G401 (cell line): ENCODE measurements around the gene ADCY2. TPM values are rescaled to one million over a fixed set of nuclear protein-coding genes. Genes with fewer than 3 reads are reported as not detected.
"Not testable (repeated sequence)": the region's sequence is repeated elsewhere in the genome, so short reads cannot be mapped to it uniquely, and the experiment has no call there.

Experiments used
- DNase-seq: peaks from one replicate; pipeline ENCODE4 v3.0.0-alpha.2; 2015; ENCODE audit warnings: low spot score
- in situ Hi-C: cut with HindIII; loops from 2 replicates; pipeline ENCODE4 v1.10.0; 2016; ENCODE audit warnings: low sequenced_read_pairs, mixed read lengths
- total RNA-seq: library from RNA; depleted of rRNA; stranded (reverse); fragments of >200 nt; shearing (Covaris generic); gene quantifications from 2 replicates; pipeline ENCODE4 v1.2.3, GENCODE V29; 2014

The ADCY2 gene
- total RNA-seq, 1 experiment from 2014 or later = 0.03 TPM

DNA sequence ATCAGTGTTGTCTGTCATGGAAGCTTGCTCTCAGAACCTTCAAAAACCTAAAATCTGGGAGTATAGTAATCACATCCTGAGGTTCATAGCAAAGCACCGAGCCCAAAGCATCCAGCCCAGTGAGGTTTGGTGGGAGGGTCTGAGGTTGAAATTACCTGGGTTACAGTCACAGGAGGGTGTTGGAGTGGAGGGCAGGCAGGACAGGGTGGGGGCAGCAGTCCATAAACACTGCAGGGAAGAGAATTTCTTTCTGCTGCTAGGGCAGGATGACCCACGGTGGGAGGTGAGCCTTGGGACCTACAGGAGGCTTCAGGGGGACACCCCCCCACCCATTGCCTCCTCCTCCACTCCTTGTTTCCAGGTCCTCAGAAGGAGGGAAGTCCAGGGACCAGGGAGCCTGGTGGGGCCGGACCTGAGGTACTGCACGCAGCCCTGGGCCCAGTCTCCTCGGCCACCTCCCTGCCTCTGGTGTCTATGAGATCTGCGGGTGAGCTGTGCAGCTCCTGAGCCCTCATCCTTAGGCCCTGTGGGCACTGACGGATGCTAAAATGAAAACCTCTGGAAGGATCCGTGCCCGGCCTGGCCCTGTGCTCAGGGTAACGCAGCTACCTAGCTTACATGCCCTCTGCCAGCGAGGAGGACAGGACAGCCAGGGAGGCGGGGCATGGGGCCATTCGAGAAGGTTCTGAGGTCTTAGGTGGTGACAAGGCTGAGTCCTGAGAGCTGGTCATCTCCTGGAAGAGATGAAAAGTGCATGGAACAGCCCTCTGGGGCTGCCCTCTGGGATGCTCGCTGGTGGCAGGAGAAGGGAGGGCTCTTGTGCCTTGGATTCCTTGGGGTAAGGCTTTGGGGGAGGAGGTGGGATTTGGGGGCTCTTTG, 1.8 kb upstream of the ADCY2 start:
- no peak for DNase-seq
- in situ Hi-C loops = no loop called here

GRCh38 chr5:7394889-7395431, 978 bp upstream of the ADCY2 start:
- DNase-seq = no peak
- in situ Hi-C loops = no loop called here

DNA sequence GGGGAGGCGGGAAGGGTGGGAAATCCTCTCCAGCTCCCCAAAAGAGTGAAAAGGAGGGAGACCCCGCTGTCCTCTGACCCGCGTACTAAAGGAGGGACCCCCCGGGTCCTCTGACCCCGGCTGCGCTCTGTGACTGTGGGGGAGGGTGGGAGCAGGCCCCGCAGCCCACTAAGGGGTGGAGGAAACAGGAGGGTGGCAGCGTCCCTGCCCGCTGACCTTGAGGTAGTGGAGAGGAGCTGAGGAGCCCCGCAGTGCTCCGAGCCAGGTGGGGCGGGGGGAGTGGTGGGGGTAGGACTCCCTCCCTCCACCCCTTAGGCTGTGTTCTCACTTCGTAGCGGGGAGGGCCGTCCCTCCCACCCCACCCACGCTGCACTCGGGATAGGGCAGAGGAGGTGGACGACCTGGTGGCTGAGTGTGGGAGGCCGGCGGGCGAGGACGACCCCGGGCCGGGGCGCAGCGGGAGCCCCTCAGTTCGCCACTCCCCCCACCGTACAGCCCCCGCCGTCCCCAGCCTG, 449 bp upstream of the ADCY2 start:
- no peak for DNase-seq
- in situ Hi-C loops = no loop called here

GRCh38 chr5:7396713-7397454, 946 bp downstream of the ADCY2 start:
- DNase-seq = no peak
- in situ Hi-C loops = no loop called here

DNA sequence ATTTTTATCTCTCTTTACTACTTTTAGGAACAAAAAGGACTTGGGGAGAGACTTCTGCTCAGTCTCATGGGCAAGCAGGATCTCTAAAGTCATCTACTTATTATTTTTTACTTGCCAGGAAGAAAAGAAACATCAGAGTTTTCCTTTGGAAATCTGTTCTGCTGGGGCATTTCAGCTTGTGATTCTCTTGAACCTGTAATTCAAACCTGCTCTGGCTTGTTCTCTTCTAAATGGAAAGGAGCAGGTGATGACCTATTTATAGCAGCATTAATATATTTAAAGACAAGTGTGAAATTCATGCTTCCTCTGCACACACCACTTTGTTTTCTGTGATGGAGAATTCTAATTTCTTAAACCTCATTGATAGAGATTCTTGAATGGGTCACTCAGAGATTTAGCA, 2.0 kb downstream of the ADCY2 start:
- DNase-seq = no peak
- in situ Hi-C loops = no loop called here

- DNase-seq = no peak
- in situ Hi-C loops = no loop called here
These were observed 2.8 kb downstream of the ADCY2 start for GRCh38 chr5:7398596-7399280.

GRCh38 chr5:7405277-7405676, 9.3 kb downstream of the ADCY2 start:
- in situ Hi-C loops = no loop called here
- no peak for DNase-seq

- no peak for DNase-seq
- in situ Hi-C loops = no loop called here
These were observed 15.1 kb downstream of the ADCY2 start for GRCh38 chr5:7410936-7411511.

GRCh38 chr5:7412409-7412808, 16.5 kb downstream of the ADCY2 start:
- DNase-seq = no peak
- in situ Hi-C loops = no loop called here

DNA sequence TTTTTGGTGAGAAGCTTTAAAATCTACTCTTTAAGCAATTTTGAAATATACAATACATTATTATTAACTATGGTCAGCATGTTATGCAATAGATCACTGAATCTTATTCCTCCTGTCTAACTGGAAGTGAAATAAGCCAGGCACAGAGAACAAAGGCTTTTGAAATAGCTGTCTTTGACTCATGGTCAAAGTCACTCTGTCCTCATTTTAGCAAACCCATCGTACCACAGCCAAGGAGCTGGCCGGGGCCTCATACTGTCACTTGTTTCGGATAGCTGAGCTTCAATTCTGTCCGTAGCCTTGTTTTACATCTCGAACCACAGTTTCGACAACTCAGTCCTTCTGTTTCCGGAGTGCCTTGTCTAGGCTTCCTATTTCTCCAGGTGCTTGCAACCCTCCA, 19.2 kb downstream of the ADCY2 start:
- DNase-seq = peak; percentile 13
- in situ Hi-C loops = no loop called here

- DNase-seq = no peak
- in situ Hi-C loops = no loop called here
These were observed 19.9 kb downstream of the ADCY2 start for GRCh38 chr5:7415587-7416535.

DNA sequence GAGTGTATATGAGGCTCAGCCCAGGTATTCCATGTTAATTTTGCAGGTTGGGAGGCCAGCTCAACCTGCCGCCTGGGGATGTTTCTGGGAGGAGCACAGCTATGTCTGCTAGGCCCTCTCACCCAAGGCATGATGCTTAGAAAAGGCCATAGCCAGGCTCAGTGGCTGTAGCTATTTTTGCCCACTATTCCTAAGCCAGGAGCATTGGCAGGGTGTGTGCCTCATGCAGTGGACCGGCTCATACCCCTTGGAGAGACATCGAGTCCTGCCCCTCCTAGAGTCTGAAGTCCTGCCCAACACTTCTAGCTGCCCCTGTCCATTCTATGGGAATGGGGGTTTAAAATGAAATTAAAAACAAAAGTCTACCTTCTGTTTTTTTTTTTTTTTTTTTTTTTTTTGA, 22.3 kb downstream of the ADCY2 start:
- DNase-seq = no peak
- in situ Hi-C loops = no loop called here

GRCh38 chr5:7419367-7419766, 23.4 kb downstream of the ADCY2 start:
- no peak for DNase-seq
- in situ Hi-C loops = no loop called here

GRCh38 chr5:7419846-7420245, 23.9 kb downstream of the ADCY2 start:
- in situ Hi-C loops = no loop called here
- no peak for DNase-seq

GRCh38 chr5:7420510-7421280, 24.8 kb downstream of the ADCY2 start:
- in situ Hi-C loops = no loop called here
- DNase-seq = no peak

- in situ Hi-C loops = no loop called here
- no peak for DNase-seq
These were observed 26.6 kb downstream of the ADCY2 start for GRCh38 chr5:7422316-7423106.

- in situ Hi-C loops, DNase-seq: not testable (repeated sequence)
These were observed 27.3 kb downstream of the ADCY2 start for GRCh38 chr5:7423231-7423630.
